HPDE6-E6E7 (cell line): Measurements from ENCODE around the gene AOPEP.

Source experiments
- DNase-seq: peaks from one replicate; pipeline ENCODE4 v3.0.0; 2011; ENCODE audit warnings: missing footprints; ENCODE audit errors: extremely low spot score

Gene AOPEP

GRCh38 chr9:94726495-94727191, at the start of gene AOPEP:
Gene AOPEP (plus strand): TSS chr9:94726699. CDS start chr9:94759784, 33,085 bp downstream.
- peak; percentile 98 for DNase-seq

GRCh38 chr9:94677929-94678328, 48.6 kb upstream of the AOPEP start:
- no peak for DNase-seq

- DNase-seq = no peak
These were observed 46.9 kb upstream of the AOPEP start for GRCh38 chr9:94679587-94679986.

GRCh38 chr9:94680020-94680419, 46.5 kb upstream of the AOPEP start:
- DNase-seq = no peak

GRCh38 chr9:94680621-94681020, 45.9 kb upstream of the AOPEP start:
- DNase-seq = no peak

GRCh38 chr9:94681508-94681907, 45.0 kb upstream of the AOPEP start:
- DNase-seq = peak; percentile 77

- DNase-seq = no peak
These were observed 41.1 kb upstream of the AOPEP start for GRCh38 chr9:94685359-94685758.

GRCh38 chr9:94687451-94687850, 39.0 kb upstream of the AOPEP start:
- no peak for DNase-seq

- no peak for DNase-seq
These were observed 36.2 kb upstream of the AOPEP start for GRCh38 chr9:94690344-94690743.

- DNase-seq = no peak
These were observed 33.9 kb upstream of the AOPEP start for GRCh38 chr9:94692601-94693000.

- DNase-seq = no peak
These were observed 32.9 kb upstream of the AOPEP start for GRCh38 chr9:94693485-94694204.

- DNase-seq = no peak
These were observed 30.0 kb upstream of the AOPEP start for GRCh38 chr9:94696545-94696944.

- DNase-seq = no peak
These were observed 28.4 kb upstream of the AOPEP start for GRCh38 chr9:94697972-94698581.

GRCh38 chr9:94699715-94700373, 26.7 kb upstream of the AOPEP start:
- no peak for DNase-seq

GRCh38 chr9:94700445-94700844, 26.1 kb upstream of the AOPEP start:
- no peak for DNase-seq

GRCh38 chr9:94703488-94704140, 22.9 kb upstream of the AOPEP start:
- DNase-seq = no peak

GRCh38 chr9:94705162-94705702, 21.3 kb upstream of the AOPEP start:
- no peak for DNase-seq

GRCh38 chr9:94706922-94707321, 19.6 kb upstream of the AOPEP start:
- DNase-seq = no peak

GRCh38 chr9:94713436-94714215, 12.9 kb upstream of the AOPEP start:
- no peak for DNase-seq

- DNase-seq = no peak
These were observed 12.0 kb upstream of the AOPEP start for GRCh38 chr9:94714494-94714893.

- peak; percentile 22 for DNase-seq
These were observed 8.7 kb upstream of the AOPEP start for GRCh38 chr9:94717761-94718160.
